HG03432 (cell line): Measurements from ENCODE around the gene RNF123.
"Not testable (repeated sequence)": the region's sequence is repeated elsewhere in the genome, so short reads cannot be mapped to it uniquely, and the experiment has no call there.

Experiments used
- ATAC-seq: cut with Tn5 transposase; IDR thresholded peaks from one replicate; pipeline ENCODE4 v1.9.1; 2021; ENCODE audit warnings: mild to moderate bottlenecking, moderate library complexity; ENCODE audit not compliant: unreplicated experiment

RNF123 gene

GRCh38 chr3:49734752-49735151 lies 45.4 kb downstream of the RNF123 start:
- ATAC-seq: no peak

- no peak for ATAC-seq
Measured at GRCh38 chr3:49738067-49738713, 48.8 kb downstream of the RNF123 start.

GRCh38 chr3:49740427-49740826 lies 51.1 kb downstream of the RNF123 start:
- ATAC-seq: no peak

- no peak for ATAC-seq
Measured at GRCh38 chr3:49745986-49746385, 56.6 kb downstream of the RNF123 start.

GRCh38 chr3:49747792-49748480 lies 58.6 kb downstream of the RNF123 start:
- no peak for ATAC-seq

- not testable (repeated sequence) for ATAC-seq
Measured at GRCh38 chr3:49748874-49749273, 59.5 kb downstream of the RNF123 start.

- ATAC-seq: no peak
Measured at GRCh38 chr3:49750056-49750455, 60.7 kb downstream of the RNF123 start.

- no peak for ATAC-seq
Measured at GRCh38 chr3:49751501-49751900, 62.1 kb downstream of the RNF123 start.

- ATAC-seq: no peak
Measured at GRCh38 chr3:49754536-49754935, 65.2 kb downstream of the RNF123 start.

GRCh38 chr3:49756036-49756435 lies 66.7 kb downstream of the RNF123 start:
- ATAC-seq: no peak

- no peak for ATAC-seq
Measured at GRCh38 chr3:49757197-49757596, 67.8 kb downstream of the RNF123 start.

- no peak for ATAC-seq
Measured at GRCh38 chr3:49759226-49759625, 69.9 kb downstream of the RNF123 start.

- no peak for ATAC-seq
Measured at GRCh38 chr3:49761661-49762060, 72.3 kb downstream of the RNF123 start.

GRCh38 chr3:49763981-49764380 lies 74.6 kb downstream of the RNF123 start:
- no peak for ATAC-seq

- no peak for ATAC-seq
Measured at GRCh38 chr3:49769286-49769915, 80.0 kb downstream of the RNF123 start.

- ATAC-seq: no peak
Measured at GRCh38 chr3:49769926-49770325, 80.6 kb downstream of the RNF123 start.
